Prostate gland (tissue), 2 donors: ENCODE results near the gene IL12RB2.

Experiments
- POLR2A ChIP-seq: fragments of 450-650 bp; IDR thresholded peaks from one replicate; pipeline ENCODE4 v1.6.1; 2016; ENCODE audit warnings: antibody characterized with exemption, mild to moderate bottlenecking
- POLR2AphosphoS5 ChIP-seq: sonication (generic); formaldehyde crosslinking; IDR thresholded peaks from one replicate; pipeline ENCODE4 v1.6.1; 2017; ENCODE audit warnings: antibody characterized with exemption
- TF ChIP-seq, protein P1 (sequence below), 4 experiments: fragments of 200-600 bp in 2 of 4; fragments of 450-650 bp in 2 of 4; sonication (generic) in 2 of 4; IDR thresholded peaks; 1 replicate in 3 of 4; 2 replicates in 1 of 4; pipeline ENCODE4 v1.5.1; 2016 to 2019; ENCODE audit warnings: antibody characterized with exemption in 4 of 4, mild to moderate bottlenecking in 2 of 4, moderate library complexity in 2 of 4

DNA sequence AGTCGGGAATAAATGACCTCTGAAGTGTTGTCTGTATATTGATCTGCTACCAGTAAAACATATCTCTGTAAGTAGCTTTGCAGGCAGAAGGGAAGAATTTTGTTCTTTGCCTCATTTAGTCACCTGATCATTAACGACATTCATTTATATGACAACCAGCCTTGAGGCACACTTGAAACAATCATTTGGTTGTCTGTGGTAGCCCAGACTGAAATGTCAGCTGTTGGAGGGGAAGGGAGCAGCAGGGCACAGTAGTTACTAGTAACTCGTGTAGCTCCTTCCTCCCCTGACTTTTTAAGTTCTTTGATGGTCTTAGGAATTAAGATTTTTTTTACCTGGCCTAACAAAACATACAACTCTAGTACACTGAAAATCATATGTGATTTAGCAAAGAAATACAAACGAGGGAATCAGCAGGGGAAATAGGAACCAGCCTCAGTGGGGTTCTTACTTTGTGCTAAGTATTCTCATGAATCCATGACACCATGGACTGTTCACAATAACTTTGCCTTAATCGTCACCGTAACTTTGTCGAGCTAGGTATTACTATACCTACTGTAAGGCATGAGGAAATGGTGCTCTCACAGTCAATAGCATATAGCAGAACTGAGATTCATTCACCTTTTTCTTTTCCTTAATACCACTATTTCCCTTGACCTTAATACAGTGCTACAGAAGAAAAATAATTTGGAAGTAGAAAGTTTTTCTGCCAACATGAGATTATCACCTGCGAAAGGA is 6.4 kb downstream of the IL12RB2 start:
- TF ChIP-seq, protein P1, sequence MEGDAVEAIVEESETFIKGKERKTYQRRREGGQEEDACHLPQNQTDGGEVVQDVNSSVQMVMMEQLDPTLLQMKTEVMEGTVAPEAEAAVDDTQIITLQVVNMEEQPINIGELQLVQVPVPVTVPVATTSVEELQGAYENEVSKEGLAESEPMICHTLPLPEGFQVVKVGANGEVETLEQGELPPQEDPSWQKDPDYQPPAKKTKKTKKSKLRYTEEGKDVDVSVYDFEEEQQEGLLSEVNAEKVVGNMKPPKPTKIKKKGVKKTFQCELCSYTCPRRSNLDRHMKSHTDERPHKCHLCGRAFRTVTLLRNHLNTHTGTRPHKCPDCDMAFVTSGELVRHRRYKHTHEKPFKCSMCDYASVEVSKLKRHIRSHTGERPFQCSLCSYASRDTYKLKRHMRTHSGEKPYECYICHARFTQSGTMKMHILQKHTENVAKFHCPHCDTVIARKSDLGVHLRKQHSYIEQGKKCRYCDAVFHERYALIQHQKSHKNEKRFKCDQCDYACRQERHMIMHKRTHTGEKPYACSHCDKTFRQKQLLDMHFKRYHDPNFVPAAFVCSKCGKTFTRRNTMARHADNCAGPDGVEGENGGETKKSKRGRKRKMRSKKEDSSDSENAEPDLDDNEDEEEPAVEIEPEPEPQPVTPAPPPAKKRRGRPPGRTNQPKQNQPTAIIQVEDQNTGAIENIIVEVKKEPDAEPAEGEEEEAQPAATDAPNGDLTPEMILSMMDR (IDR thresholded peaks at IDR 0.05): no peak
- no peak for TF ChIP-seq POLR2AphosphoS5
- no peak for TF ChIP-seq POLR2A
